Measurements from ENCODE around the gene ANAPC1. TPM values are rescaled to one million over a fixed set of nuclear protein-coding genes. Genes with fewer than 3 reads are reported as not detected.

Gene ANAPC1
- total and polyA plus RNA-seq, 10 of the 15 experiments (the other 5 are each of a cell fraction or from before 2014, with no cell fraction given), result 10.0 to 108 (median 53.6) TPM

- no peak for TF ChIP-seq CEBPB (IDR thresholded peaks at IDR 0.05; ENCODE audit: borderline replicate concordance in 1 of 2, low read depth in 2 of 2, low read length in 2 of 2)
- TF ChIP-seq CTCF (IDR thresholded peaks at IDR 0.05 in 2 of 3, conservative IDR thresholded peaks at IDR 0.05 in 1 of 3; ENCODE audit: control insufficient read depth in 2 of 3, extremely low read depth in 1 of 3, insufficient read depth in 1 of 3, low read depth in 3 of 3, low read length in 3 of 3), result no peak
- TF ChIP-seq ZBTB11 (CRISPR knock-in tag; IDR thresholded peaks at IDR 0.05), result no peak
- TF ChIP-seq MTA3 (IDR thresholded peaks at IDR 0.05; ENCODE audit: borderline replicate concordance, low read length), result no peak
- TF ChIP-seq EGR1 (IDR thresholded peaks at IDR 0.05; ENCODE audit: borderline replicate concordance in 1 of 2, low read depth in 2 of 2, low read length in 2 of 2), result no peak
- no peak for TF ChIP-seq STAT3 (IDR thresholded peaks at IDR 0.05; ENCODE audit: low read depth, low read length)
- TF ChIP-seq MYB (IDR thresholded peaks at IDR 0.05; ENCODE audit: borderline replicate concordance, low read depth, low read length), result no peak
- no peak for TF ChIP-seq FOXK2 (IDR thresholded peaks at IDR 0.05)
- no peak for TF ChIP-seq POU2F2 (IDR thresholded peaks at IDR 0.05; ENCODE audit: borderline replicate concordance, low read depth, low read length)
- TF ChIP-seq PAX5 (IDR thresholded peaks at IDR 0.05; ENCODE audit: borderline replicate concordance, low read depth, low read length), result no peak
- no peak for TF ChIP-seq USF2 (IDR thresholded peaks at IDR 0.05; ENCODE audit: borderline replicate concordance, low read depth, low read length)
- no peak for TF ChIP-seq BCLAF1 (IDR thresholded peaks at IDR 0.05)
- Histone ChIP-seq H3K79me2 (ENCODE audit: control insufficient read depth, insufficient read depth, low read length) (no peaks in the 10 kb centered on the region), H3K27ac (ENCODE audit: control insufficient read depth, insufficient read depth) (no peak overlapping the region), H4K20me1 (ENCODE audit: control insufficient read depth, insufficient read depth) (no peaks in the 10 kb centered on the region), H3K4me1 (ENCODE audit: control insufficient read depth, insufficient read depth, low read length) (no peaks in the 10 kb centered on the region), H2AFZ (ENCODE audit: control insufficient read depth, low read depth, low read length) (no peak overlapping the region), H3K9ac (ENCODE audit: control insufficient read depth, insufficient read depth, low read length) (no peak overlapping the region), H3K27me3 (replicated peaks in 1 of 2; ENCODE audit: control insufficient read depth in 2 of 2, insufficient read depth in 2 of 2, low read length in 1 of 2) (no peaks in the 10 kb centered on the region; a peak in 1 of 4 replicates), H3K4me3 (no peak overlapping the region), H3K9me3 (replicated peaks; ENCODE audit: control insufficient read depth, insufficient read depth, low read length) (no peaks in the 10 kb centered on the region), H3K36me3 (ENCODE audit: control insufficient read depth in 2 of 2, insufficient read depth in 2 of 2, low read length in 1 of 2) (no peaks in the 10 kb centered on the region), H3K4me2 (ENCODE audit: control insufficient read depth, insufficient read depth) (no peak overlapping the region)
- ChIA-PET CTCF (interaction anchor here (0.7 to 3.3 kb wide), 9 partner anchors 10 to 155 kb away, joined by 3 to 33 read pairs (median 4); partner anchors contain the start of gene MERTK), RAD21 (ENCODE audit: unreplicated experiment) (interaction anchor here (0.6 to 2.0 kb wide), 5 partner anchors 16 to 106 kb away, joined by 3 to 9 read pairs (median 5); no protein-coding TSS in a partner anchor), SMC1A (ENCODE audit: uncharacterized antibody, unreplicated experiment) (interaction anchor here (0.6 to 2.3 kb wide), 5 partner anchors 8 to 82 kb away, joined by 3 to 7 read pairs (median 5); no protein-coding TSS in a partner anchor), POLR2A (interaction anchor here (0.7 kb wide), 1 partner anchor 13 kb away, joined by 3 read pairs; no protein-coding TSS in a partner anchor)
- WGBS (ENCODE audit: insufficient coverage, insufficient replicate concordance, low lambda C conversion rate, missing lambda C conversion rate), result 72% methylated on average over 8 of the region's 8 CpGs
- no peak for FAIRE-seq
- intact Hi-C loops (cut with micrococcal nuclease; ENCODE audit: unreplicated experiment) (no loop called here), in situ Hi-C loops (cut with MboI) (no loop called here)
- 0 out of 3 replicates have a peak, but pooled peaks have one; percentile 25 for ATAC-seq
- BruUV-seq (replicated peaks), result no TSS peak
- DNase-seq (ENCODE audit: low read depth, low spot score), result no peak
Measured at GRCh38 chr2:111919794-111920608, 36.0 kb upstream of the ANAPC1 start.

All from GM12878 (cell line).